BE2C (cell line): ENCODE results near the gene ADSS1. TPM values are rescaled to one million over a fixed set of nuclear protein-coding genes. Genes with fewer than 3 reads are reported as not detected.

Source experiments
- DNase-seq: peaks from one replicate; pipeline ENCODE4 v3.0.0-alpha.2; 2020
- H3K27me3 ChIP-seq: fragments of 250-450 bp; sonication (Bioruptor Pico); 2 replicates; pipeline ENCODE4 v1.5.1; 2020; ENCODE audit warnings: mild to moderate bottlenecking
- H3K36me3 ChIP-seq: fragments of 250-450 bp; sonication (Bioruptor Pico); 2 replicates; pipeline ENCODE4 v1.5.1; 2020; ENCODE audit warnings: mild to moderate bottlenecking
- H3K4me1 ChIP-seq: fragments of 250-450 bp; sonication (Bioruptor Pico); 2 replicates; pipeline ENCODE4 v1.5.1; 2020
- H3K4me3 ChIP-seq: 2 replicates; pipeline ENCODE4 v1.5.1; 2011; ENCODE audit warnings: low read depth, low read length
- H3K9me3 ChIP-seq: fragments of 250-450 bp; sonication (Bioruptor Pico); 2 replicates; pipeline ENCODE4 v1.5.1; 2020
- CTCF ChIP-seq: IDR thresholded peaks from 2 replicates; pipeline ENCODE4 v1.5.1; 2012; ENCODE audit warnings: mild to moderate bottlenecking, low read depth, low read length
- polyA plus RNA-seq: library from polyadenylated mRNA; unstranded; fragments of >200 nt; gene quantifications from one replicate; pipeline ENCODE4 v1.2.1, GENCODE V29; 2012; ENCODE audit warnings: low read depth, missing spikeins; ENCODE audit not compliant: insufficient read length, insufficient read depth

ADSS1 gene
- 1.5 TPM for polyA plus RNA-seq

- Histone ChIP-seq H3K27me3 (no peaks in the 10 kb centered on the region), H3K4me3 (peak within 1 kb of the TSS; percentile 40), H3K9me3 (no peaks in the 10 kb centered on the region), H3K36me3 (0 out of 2 replicates have a peak, but pooled peaks cover 13% of the 10 kb centered on the region), H3K4me1 (peaks cover 4% of the 10 kb centered on the region; the same call in 1 of the 2 replicates)
- DNase-seq = peak; percentile 67
- TF ChIP-seq CTCF = peak; percentile 24; the same call in 1 of the 2 replicates
Measured at GRCh38 chr14:104723651-104724406, at the start of gene ADSS1. Gene ADSS1 (plus strand): TSS chr14:104724229. CDS start chr14:104724271, 42 bp downstream.

- Histone ChIP-seq H3K4me1 (peaks cover 30% of the 10 kb centered on the region), H3K4me3 (no peak overlapping the region), H3K9me3 (no peaks in the 10 kb centered on the region), H3K27me3 (no peaks in the 10 kb centered on the region), H3K36me3 (no peaks in the 10 kb centered on the region)
- no peak for TF ChIP-seq CTCF
- DNase-seq = no peak
Measured at GRCh38 chr14:104675447-104675846, 48.6 kb upstream of the ADSS1 start.

- no peak overlapping the region for H3K4me3 ChIP-seq
- peaks cover 37% of the 10 kb centered on the region for H3K4me1 ChIP-seq
- H3K27me3 ChIP-seq = no peaks in the 10 kb centered on the region
- no peak for DNase-seq
- no peak for TF ChIP-seq CTCF
- H3K9me3 ChIP-seq = no peaks in the 10 kb centered on the region
- no peaks in the 10 kb centered on the region for H3K36me3 ChIP-seq
Measured at GRCh38 chr14:104676130-104676693, 47.8 kb upstream of the ADSS1 start.

GRCh38 chr14:104676694-104677511 is 47.1 kb upstream of the ADSS1 start:
- peak; percentile 12 for DNase-seq
- Histone ChIP-seq H3K36me3 (no peaks in the 10 kb centered on the region), H3K27me3 (no peaks in the 10 kb centered on the region), H3K4me1 (peaks cover 44% of the 10 kb centered on the region), H3K9me3 (no peaks in the 10 kb centered on the region), H3K4me3 (no peak overlapping the region)
- TF ChIP-seq CTCF = no peak

GRCh38 chr14:104677512-104678332 is 46.3 kb upstream of the ADSS1 start:
- Histone ChIP-seq H3K9me3 (no peaks in the 10 kb centered on the region), H3K27me3 (no peaks in the 10 kb centered on the region), H3K4me3 (peak overlapping the region; percentile 55), H3K4me1 (peaks cover 50% of the 10 kb centered on the region), H3K36me3 (no peaks in the 10 kb centered on the region)
- peak; percentile 75 for DNase-seq
- no peak for TF ChIP-seq CTCF
